ENCODE measurements around the gene ESYT2. TPM values are rescaled to one million over a fixed set of nuclear protein-coding genes. Genes with fewer than 3 reads are reported as not detected.

Gene ESYT2
- total RNA-seq, 1 donor from 2014 or later: 60.9 TPM

- DNase-seq (ENCODE audit: low read depth): peak; percentile 91
- Histone ChIP-seq H3K4me3 (ENCODE audit: insufficient read depth, low read depth, low read length) (peak overlapping the region; percentile 13), H3K36me3 (ENCODE audit: insufficient read depth, low read length) (no peaks in the 10 kb centered on the region), H4K20me1 (ENCODE audit: insufficient read depth, low read length) (peaks cover 6% of the 10 kb centered on the region), H2AFZ (ENCODE audit: low read depth, low read length) (peak overlapping the region; percentile 54), H3K4me1 (ENCODE audit: insufficient read depth, low read length) (peaks cover 49% of the 10 kb centered on the region), H3K27ac (ENCODE audit: low read depth, low read length) (peak overlapping the region; percentile 98), H3K79me2 (ENCODE audit: insufficient read depth, low read length) (peaks cover 89% of the 10 kb centered on the region), H3K4me2 (ENCODE audit: low read length) (peak overlapping the region; percentile 78), H3K27me3 (ENCODE audit: insufficient read depth, low read length) (no peaks in the 10 kb centered on the region), H3K9me3 (ENCODE audit: insufficient read depth, low read depth, low read length) (no peaks in the 10 kb centered on the region), H3K9ac (ENCODE audit: low read length) (peak overlapping the region; percentile 77)
- peak overlapping the region; percentile 97 for H3K27ac Mint-ChIP-seq (ENCODE audit: unreplicated experiment)
- TF ChIP-seq CTCF (IDR thresholded peaks at IDR 0.05; ENCODE audit: insufficient read depth, low read depth, low read length): no peak
- TF ChIP-seq EZH2 (IDR thresholded peaks at IDR 0.05; ENCODE audit: insufficient read depth, low read length): no peak
- H3K27me3 Mint-ChIP-seq (ENCODE audit: low read depth, unreplicated experiment): no peaks in the 10 kb centered on the region
- H3K9me3 Mint-ChIP-seq (ENCODE audit: unreplicated experiment): no peaks in the 10 kb centered on the region
- H3K4me1 Mint-ChIP-seq (ENCODE audit: low read depth, unreplicated experiment): peaks cover 46% of the 10 kb centered on the region
- FAIRE-seq: peak; percentile 50
- H3K4me3 Mint-ChIP-seq (ENCODE audit: unreplicated experiment): peak overlapping the region; percentile 60
- no peaks in the 10 kb centered on the region for H3K36me3 Mint-ChIP-seq (ENCODE audit: low read depth, unreplicated experiment)
Measured at GRCh38 chr7:158821171-158822031, 7.9 kb downstream of the ESYT2 start.

GRCh38 chr7:158820656-158821055 is 8.7 kb downstream of the ESYT2 start:
- H3K4me3 Mint-ChIP-seq (ENCODE audit: unreplicated experiment): peak overlapping the region; percentile 20

More at GRCh38 chr7:158820656-158821055, 8.7 kb downstream of the ESYT2 start:
- Histone ChIP-seq H3K36me3 (ENCODE audit: insufficient read depth, low read length) (no peaks in the 10 kb centered on the region), H4K20me1 (ENCODE audit: insufficient read depth, low read length) (peaks cover 4% of the 10 kb centered on the region), H3K4me2 (ENCODE audit: low read length) (peak overlapping the region; percentile 78), H2AFZ (ENCODE audit: low read depth, low read length) (no peak overlapping the region), H3K27me3 (ENCODE audit: insufficient read depth, low read length) (no peaks in the 10 kb centered on the region), H3K4me1 (ENCODE audit: insufficient read depth, low read length) (peaks cover 49% of the 10 kb centered on the region), H3K9ac (ENCODE audit: low read length) (peak overlapping the region; percentile 77), H3K4me3 (ENCODE audit: insufficient read depth, low read depth, low read length) (peak overlapping the region; percentile 19), H3K79me2 (ENCODE audit: insufficient read depth, low read length) (peaks cover 89% of the 10 kb centered on the region), H3K27ac (ENCODE audit: low read depth, low read length) (peak overlapping the region; percentile 98), H3K9me3 (ENCODE audit: insufficient read depth, low read depth, low read length) (no peaks in the 10 kb centered on the region)
- peak overlapping the region; percentile 97 for H3K27ac Mint-ChIP-seq (ENCODE audit: unreplicated experiment)
- peak; percentile 42 for DNase-seq (ENCODE audit: low read depth)
- no peaks in the 10 kb centered on the region for H3K27me3 Mint-ChIP-seq (ENCODE audit: low read depth, unreplicated experiment)
- H3K4me1 Mint-ChIP-seq (ENCODE audit: low read depth, unreplicated experiment): peaks cover 53% of the 10 kb centered on the region
- TF ChIP-seq CTCF (IDR thresholded peaks at IDR 0.05; ENCODE audit: insufficient read depth, low read depth, low read length) (no peak), EZH2 (IDR thresholded peaks at IDR 0.05; ENCODE audit: insufficient read depth, low read length) (no peak)
- no peaks in the 10 kb centered on the region for H3K9me3 Mint-ChIP-seq (ENCODE audit: unreplicated experiment)
- FAIRE-seq: no peak
- H3K36me3 Mint-ChIP-seq (ENCODE audit: low read depth, unreplicated experiment): peaks cover 1% of the 10 kb centered on the region

Measured in astrocyte (in vitro differentiated cells and primary cell).